H7 (cell line): ENCODE measurements around the gene VMAC. TPM values are rescaled to one million over a fixed set of nuclear protein-coding genes. Genes with fewer than 3 reads are reported as not detected.

Experiments
- DNase-seq: peaks from one replicate; pipeline ENCODE4 v3.0.0; 2012
- H3K27me3 ChIP-seq: 2 replicates; pipeline ENCODE4 v1.6.0; 2011; ENCODE audit warnings: mild to moderate bottlenecking, low read length; ENCODE audit not compliant: control insufficient read depth, insufficient read depth
- H3K36me3 ChIP-seq: replicated peaks from 2 replicates; pipeline ENCODE4 v1.5.1; 2011; ENCODE audit warnings: low read length; ENCODE audit not compliant: control insufficient read depth, insufficient read depth
- H3K4me3 ChIP-seq: 2 replicates; pipeline ENCODE4 v1.5.1; 2011; ENCODE audit warnings: low read depth, mild to moderate bottlenecking, control low read depth, low read length, moderate library complexity; ENCODE audit not compliant: insufficient read depth
- total RNA-seq: library from RNA; depleted of rRNA; stranded (reverse); fragments of >200 nt; shearing (Covaris generic); gene quantifications from 2 replicates; pipeline ENCODE4 v1.2.3, GENCODE V29; 2014

The VMAC gene
- total RNA-seq, 1 experiment from 2014 or later: 2.1 TPM

GRCh38 chr19:5925830-5926427, 21.3 kb downstream of the VMAC start:
- peaks cover 51% of the 10 kb centered on the region for H3K36me3 ChIP-seq

DNA sequence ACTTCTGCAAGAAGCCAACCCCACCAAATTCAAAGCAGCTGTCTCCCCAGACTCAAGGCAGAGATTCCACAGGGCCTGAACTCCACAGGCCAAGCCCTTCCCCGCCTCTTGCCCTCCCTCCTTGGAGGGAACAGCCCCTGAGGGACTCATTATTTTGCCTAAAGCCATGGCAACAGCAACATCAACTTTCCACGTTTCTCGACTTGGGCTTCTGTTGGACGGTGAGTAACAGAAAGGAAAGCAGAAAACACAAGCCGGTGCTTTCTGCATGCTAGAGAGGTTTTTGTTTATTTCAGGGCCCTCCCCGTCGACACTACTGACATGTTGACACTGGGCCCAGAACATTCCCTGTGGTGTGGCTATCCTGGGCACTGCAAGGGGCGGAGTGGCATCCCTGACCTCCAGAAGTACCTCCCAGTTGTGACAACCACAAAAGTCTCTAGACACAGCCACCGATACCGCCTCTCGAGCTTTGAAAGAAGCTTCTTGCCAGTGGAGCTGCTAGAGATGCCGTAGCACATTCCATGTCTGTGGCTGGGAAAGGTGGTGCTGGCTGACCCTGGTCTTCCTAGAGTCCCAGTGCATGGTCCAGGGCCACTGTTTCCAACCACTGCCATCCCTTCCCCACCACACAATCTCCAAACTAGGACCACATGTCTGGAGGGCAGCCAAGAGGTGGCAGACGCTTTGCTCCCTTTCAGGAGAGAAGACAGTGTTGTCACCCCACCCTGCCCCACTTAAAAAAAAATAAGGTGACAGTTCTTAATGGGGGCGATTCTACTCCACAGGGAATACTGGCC, 22.2 kb downstream of the VMAC start:
- no peaks in the 10 kb centered on the region for H3K27me3 ChIP-seq
- no peak overlapping the region for H3K4me3 ChIP-seq
- peaks cover 53% of the 10 kb centered on the region for H3K36me3 ChIP-seq
- no peak for DNase-seq

More at GRCh38 chr19:5925830-5926427, 21.3 kb downstream of the VMAC start:
- Histone ChIP-seq H3K27me3 (no peaks in the 10 kb centered on the region), H3K4me3 (no peak overlapping the region)
- no peak for DNase-seq

DNA sequence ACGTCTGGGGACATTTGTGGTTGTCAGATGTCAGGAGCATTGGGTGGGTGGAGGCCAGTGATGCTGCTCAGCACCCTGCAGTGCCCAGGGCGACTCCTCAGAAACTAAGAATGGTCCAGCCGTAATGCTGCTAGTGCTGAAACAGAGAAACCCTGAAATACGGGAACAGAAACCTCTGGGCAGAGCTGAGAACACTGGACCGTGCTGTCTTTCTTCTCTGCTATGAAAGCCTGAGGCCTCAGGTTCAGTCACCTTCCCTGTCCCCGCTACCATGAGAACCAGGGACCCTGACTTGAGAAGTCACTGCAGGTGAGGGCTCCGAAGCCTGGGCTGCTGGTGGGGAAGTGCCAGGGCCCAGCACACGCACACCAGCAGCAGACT, 22.8 kb downstream of the VMAC start:
- no peak overlapping the region for H3K4me3 ChIP-seq
- peaks cover 51% of the 10 kb centered on the region for H3K36me3 ChIP-seq

GRCh38 chr19:5929179-5929578, 24.5 kb downstream of the VMAC start:
- H3K36me3 ChIP-seq: peaks cover 44% of the 10 kb centered on the region
- H3K4me3 ChIP-seq: no peak overlapping the region
- no peak for DNase-seq
- H3K27me3 ChIP-seq: no peaks in the 10 kb centered on the region

More for the DNA sequence above, 22.8 kb downstream of the VMAC start:
- DNase-seq: no peak
- H3K27me3 ChIP-seq: no peaks in the 10 kb centered on the region

GRCh38 chr19:5929625-5930024, 25.0 kb downstream of the VMAC start:
- Histone ChIP-seq H3K27me3 (no peaks in the 10 kb centered on the region), H3K4me3 (no peak overlapping the region), H3K36me3 (peaks cover 40% of the 10 kb centered on the region)
- no peak for DNase-seq

DNA sequence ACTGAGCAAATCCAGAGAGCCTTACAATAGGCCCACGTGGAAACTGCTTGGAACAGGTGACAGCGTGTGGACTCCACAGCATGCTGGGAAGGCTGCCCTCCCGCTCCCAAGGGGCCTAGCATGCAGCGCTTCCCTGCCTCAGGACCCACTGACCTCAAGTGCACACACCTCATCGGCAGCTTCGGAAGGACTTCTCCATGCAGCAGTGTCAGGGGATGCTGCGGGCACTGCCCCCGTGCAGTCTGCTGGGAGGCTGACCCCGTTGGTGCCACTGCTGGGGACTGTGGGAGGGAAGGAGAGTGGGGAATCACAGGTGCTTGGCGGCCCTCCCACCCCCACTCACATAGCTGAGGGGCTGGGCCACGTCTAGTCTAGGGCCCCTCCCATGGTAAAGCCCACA, 26.6 kb downstream of the VMAC start:
- Histone ChIP-seq H3K27me3 (no peaks in the 10 kb centered on the region), H3K36me3 (peaks cover 37% of the 10 kb centered on the region), H3K4me3 (no peak overlapping the region)
- DNase-seq: no peak

GRCh38 chr19:5932146-5932545, 27.5 kb downstream of the VMAC start:
- Histone ChIP-seq H3K4me3 (no peak overlapping the region), H3K27me3 (no peaks in the 10 kb centered on the region), H3K36me3 (peaks cover 31% of the 10 kb centered on the region)
- no peak for DNase-seq

- H3K4me3 ChIP-seq: no peak overlapping the region
- no peak for DNase-seq
- no peaks in the 10 kb centered on the region for H3K27me3 ChIP-seq
- H3K36me3 ChIP-seq: peaks cover 29% of the 10 kb centered on the region
These were observed 28.1 kb downstream of the VMAC start for GRCh38 chr19:5932609-5933262.

- DNase-seq: no peak
- Histone ChIP-seq H3K36me3 (peaks cover 24% of the 10 kb centered on the region), H3K4me3 (no peak overlapping the region), H3K27me3 (no peaks in the 10 kb centered on the region)
These were observed 28.9 kb downstream of the VMAC start for GRCh38 chr19:5933391-5934068.

- no peak for DNase-seq
- peaks cover 22% of the 10 kb centered on the region for H3K36me3 ChIP-seq
- H3K4me3 ChIP-seq: no peak overlapping the region
- no peaks in the 10 kb centered on the region for H3K27me3 ChIP-seq
These were observed 29.4 kb downstream of the VMAC start for GRCh38 chr19:5934069-5934401.

- H3K36me3 ChIP-seq: peaks cover 22% of the 10 kb centered on the region
- no peaks in the 10 kb centered on the region for H3K27me3 ChIP-seq
- DNase-seq: no peak
- no peak overlapping the region for H3K4me3 ChIP-seq
These were observed 30.3 kb downstream of the VMAC start for GRCh38 chr19:5934774-5935472.

DNA sequence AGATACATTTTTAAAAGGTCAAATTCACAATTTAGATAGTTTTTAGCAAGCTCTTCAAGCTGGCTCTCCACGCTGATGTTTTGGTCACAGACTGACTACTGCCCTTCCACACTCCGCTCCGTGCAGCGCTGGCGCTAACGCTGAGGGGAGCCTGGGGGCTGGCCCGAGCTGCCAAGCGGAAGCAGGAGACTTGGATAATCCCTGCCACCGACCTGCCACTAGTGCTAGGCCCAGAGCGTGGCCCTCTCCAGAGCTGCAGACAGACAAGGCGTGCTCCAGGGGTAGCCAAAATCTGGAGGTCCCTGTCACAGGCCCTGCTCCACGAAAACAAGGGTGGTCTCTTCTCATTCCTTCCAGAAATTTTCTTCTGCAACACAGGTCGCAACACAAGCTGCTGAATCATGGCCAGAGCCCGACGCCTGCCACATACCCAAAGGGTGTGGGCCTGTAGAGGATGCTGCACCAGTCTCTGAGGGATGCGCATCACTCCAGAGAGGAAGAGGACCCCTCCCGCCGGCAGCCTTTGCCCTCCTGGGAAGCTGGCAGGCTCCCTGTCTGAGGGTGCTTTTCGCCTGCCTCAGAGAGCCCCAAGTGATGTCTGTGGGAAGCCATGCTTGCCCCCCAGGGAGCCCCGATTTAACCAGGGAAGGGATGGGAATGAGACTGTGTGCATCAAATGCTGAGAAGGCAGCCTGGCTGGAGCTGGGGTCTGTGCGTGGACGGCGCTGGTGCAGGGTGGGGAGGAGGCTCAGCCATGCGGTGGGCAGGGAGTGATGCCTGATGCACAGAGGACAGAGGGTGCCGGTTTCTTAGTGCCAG, 31.0 kb downstream of the VMAC start:
- Histone ChIP-seq H3K4me3 (no peak overlapping the region), H3K27me3 (no peaks in the 10 kb centered on the region), H3K36me3 (peaks cover 22% of the 10 kb centered on the region)
- DNase-seq: no peak

- Histone ChIP-seq H3K4me3 (no peak overlapping the region), H3K36me3 (peaks cover 19% of the 10 kb centered on the region), H3K27me3 (no peaks in the 10 kb centered on the region)
- DNase-seq: no peak
These were observed 31.6 kb downstream of the VMAC start for GRCh38 chr19:5936292-5936592.

DNA sequence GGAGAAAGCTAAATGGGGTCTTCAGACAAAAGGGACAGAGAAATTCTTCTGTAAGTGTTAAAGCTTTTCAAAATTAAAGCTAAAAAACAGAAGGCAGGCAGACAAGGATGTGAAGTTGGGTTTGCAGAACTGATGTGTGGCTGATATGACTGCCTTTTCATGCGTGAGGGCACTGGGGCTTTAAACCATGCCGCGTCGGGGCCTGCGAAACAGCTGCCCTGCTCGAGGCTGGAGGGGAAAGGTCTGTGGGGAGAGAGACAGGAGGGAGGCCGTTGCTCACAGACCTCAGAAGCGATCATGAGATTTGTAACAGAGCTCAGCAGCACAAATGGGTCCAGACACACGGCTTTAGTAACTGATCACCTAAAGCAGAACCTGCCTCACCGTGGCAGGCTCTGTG, 32.9 kb downstream of the VMAC start:
- Histone ChIP-seq H3K36me3 (peaks cover 20% of the 10 kb centered on the region), H3K4me3 (no peak overlapping the region), H3K27me3 (no peaks in the 10 kb centered on the region)
- no peak for DNase-seq
